Prostate gland (tissue), 2 donors: ENCODE results near the gene SREBF1.

Experiments used
- POLR2A ChIP-seq: fragments of 450-650 bp; IDR thresholded peaks from one replicate; pipeline ENCODE4 v1.6.1; 2016; ENCODE audit warnings: antibody characterized with exemption, mild to moderate bottlenecking
- POLR2AphosphoS5 ChIP-seq: sonication (generic); formaldehyde crosslinking; IDR thresholded peaks from one replicate; pipeline ENCODE4 v1.6.1; 2017; ENCODE audit warnings: antibody characterized with exemption
- TF ChIP-seq, protein P1 (sequence below), 4 experiments: fragments of 200-600 bp in 2 of 4; fragments of 450-650 bp in 2 of 4; sonication (generic) in 2 of 4; IDR thresholded peaks; 1 replicate in 3 of 4; 2 replicates in 1 of 4; pipeline ENCODE4 v1.5.1; 2016 to 2019; ENCODE audit warnings: antibody characterized with exemption in 4 of 4, mild to moderate bottlenecking in 2 of 4, moderate library complexity in 2 of 4

DNA sequence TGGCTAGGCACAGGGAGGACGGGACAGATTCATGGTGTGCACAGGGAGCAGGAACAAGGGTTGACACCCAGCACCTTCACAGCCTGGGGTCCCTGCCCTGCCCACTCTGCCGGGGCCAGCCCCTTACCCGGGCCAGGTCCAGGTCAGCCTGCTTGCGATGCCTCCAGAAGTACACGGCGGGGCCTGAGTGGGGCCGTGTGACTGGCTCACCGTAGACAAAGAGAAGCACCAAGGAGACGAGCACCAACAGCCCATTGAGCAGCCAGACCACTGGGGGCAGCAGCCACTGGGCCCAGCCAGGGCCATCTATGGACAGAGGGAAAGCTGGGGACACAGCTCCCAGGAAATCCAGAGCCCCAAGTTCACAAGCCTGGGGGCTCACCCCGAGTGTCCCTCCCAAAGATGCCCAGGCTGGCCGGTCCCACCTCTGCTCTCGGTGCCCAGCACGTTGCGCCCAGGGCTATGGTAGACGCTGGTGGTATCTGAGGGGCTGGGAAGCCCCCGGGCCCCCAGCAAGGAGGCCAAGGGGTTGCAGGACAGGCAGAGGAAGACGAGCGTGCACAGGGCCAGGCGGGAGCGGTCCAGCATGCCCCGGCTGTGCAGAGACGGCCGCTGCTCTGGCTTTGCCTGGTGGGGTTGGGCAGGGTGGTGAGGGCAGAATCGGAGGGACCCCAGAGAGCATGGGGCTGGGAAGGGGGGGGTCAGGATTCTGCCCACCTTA is 19.8 kb downstream of the SREBF1 start:
- TF ChIP-seq, protein P1, sequence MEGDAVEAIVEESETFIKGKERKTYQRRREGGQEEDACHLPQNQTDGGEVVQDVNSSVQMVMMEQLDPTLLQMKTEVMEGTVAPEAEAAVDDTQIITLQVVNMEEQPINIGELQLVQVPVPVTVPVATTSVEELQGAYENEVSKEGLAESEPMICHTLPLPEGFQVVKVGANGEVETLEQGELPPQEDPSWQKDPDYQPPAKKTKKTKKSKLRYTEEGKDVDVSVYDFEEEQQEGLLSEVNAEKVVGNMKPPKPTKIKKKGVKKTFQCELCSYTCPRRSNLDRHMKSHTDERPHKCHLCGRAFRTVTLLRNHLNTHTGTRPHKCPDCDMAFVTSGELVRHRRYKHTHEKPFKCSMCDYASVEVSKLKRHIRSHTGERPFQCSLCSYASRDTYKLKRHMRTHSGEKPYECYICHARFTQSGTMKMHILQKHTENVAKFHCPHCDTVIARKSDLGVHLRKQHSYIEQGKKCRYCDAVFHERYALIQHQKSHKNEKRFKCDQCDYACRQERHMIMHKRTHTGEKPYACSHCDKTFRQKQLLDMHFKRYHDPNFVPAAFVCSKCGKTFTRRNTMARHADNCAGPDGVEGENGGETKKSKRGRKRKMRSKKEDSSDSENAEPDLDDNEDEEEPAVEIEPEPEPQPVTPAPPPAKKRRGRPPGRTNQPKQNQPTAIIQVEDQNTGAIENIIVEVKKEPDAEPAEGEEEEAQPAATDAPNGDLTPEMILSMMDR (IDR thresholded peaks at IDR 0.05) = no peak
- TF ChIP-seq POLR2AphosphoS5 = no peak
- no peak for TF ChIP-seq POLR2A
